Femur (tissue), 1 donor: ENCODE results near the gene SIX1.

ENCODE experiments used
- DNase-seq: peaks from one replicate; pipeline ENCODE4 v3.0.0-alpha.2; 2017

The SIX1 gene

DNA sequence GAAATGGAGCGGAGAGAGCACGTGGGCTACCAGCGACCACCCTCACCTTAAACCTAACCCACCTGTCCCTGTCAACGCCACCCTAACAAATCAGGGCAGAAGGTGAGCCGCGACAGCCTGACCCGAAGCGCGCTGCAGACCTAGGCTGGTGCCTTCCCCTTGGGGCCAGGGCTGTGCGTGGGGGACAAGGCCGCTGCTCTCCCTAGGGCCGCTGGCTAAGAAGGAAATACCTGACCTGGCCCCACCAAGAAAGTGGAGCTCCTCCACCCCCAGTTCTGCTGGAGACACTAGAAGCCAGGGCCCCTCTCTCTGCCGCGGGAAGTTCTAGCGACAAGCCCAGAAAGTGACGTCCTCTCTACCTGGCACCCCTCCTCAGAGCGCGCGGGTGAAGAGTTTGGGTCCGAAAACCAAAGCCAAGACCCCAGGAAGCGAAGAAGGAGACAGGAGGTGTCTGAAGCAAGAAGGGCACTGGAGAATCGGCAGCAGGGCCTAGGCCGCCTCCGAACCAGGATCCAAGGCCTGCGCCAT, 7.5 kb downstream of the SIX1 start:
- DNase-seq, result no peak

DNA sequence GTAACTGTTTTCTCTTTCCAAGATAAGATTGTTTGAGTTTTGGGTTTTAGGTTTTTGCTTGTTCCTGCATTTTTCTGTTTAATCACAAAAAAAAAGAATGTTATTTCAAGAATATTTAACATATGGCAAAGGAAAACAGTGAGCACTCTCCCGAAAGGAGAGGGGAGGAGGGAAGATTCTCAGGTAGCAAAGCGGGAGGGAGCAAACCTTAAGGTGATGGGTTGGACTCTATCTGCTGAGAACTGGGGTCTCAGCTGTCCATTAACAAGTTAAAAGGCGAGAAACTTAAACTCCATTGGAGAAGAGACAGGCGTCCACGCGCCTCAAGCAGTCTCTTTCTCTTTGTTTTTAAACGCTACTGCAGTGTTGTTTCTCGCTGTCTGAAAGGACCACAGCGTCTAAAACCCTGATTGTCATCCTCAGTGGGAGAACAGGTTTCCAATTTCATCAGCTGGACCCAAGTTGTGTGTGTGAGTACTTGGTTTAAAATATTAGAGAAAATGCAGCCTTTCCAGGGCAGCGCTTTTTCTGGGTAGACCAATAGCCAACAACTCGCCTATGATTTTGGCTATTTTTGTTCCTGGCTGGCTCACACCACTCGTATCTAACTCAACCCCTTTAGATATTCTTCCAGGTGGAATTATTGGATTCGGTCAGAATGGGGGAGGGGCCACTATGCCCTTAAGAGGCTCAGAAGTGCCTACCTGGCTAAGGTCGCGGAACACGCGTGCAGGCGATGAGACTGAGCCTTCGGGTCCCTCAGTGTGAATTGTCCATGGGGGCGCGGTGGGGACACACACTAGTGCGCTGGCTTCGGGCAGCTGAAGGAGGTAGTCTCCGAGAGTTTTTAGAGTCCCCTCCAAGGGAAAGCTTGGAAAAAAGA, 8.2 kb downstream of the SIX1 start:
- no peak for DNase-seq

- DNase-seq, result no peak
Measured at GRCh38 chr14:60639674-60640073, 9.6 kb downstream of the SIX1 start.

GRCh38 chr14:60637479-60638315, 11.6 kb downstream of the SIX1 start:
- DNase-seq, result peak; percentile 83

DNA sequence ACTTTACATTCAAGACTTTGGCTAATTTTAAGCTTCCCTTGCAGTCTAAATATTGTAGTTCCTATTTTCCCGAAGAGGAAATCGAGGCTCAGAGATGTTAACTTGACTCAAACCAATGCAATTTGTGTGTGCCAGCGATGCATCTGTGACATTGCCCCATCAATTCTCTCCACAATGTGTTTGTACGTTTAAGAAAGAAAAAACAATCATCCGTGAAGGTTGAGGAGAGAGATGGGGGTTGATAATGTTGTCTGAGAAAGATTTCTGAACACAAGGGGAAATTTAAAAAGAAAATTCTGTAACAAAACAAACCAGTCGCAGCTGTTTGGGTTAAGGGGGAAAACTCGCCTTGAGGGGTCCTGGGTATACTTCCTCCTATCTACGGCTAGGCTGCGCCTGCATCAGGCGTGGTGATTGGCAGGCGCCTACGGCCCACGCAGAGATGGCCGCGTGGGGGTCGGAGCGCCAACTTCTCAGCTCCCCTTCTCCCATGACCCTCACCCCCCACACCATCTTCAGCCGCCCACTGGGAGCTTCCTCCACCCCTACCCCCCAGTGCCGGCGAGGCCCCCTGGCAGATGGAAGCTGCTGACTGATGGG, 12.3 kb downstream of the SIX1 start:
- no peak for DNase-seq

DNA sequence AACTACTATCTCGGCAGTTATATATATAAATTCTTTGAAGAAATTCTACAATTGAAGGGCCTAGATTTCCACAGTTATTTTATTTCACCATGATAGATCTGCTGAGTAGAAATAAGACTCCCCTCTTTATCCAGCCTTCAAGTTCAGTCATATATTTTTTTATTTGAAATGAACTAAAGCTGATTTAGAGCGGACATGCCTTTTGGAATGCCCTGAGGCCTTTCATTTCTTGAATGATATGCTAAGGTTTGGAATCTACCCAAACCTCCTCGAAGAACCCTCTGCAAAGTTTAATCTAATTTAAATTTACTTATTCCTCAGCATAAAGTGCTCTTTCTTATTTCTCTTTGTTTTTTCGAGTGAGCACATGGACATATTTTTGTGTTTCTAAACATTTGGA, 15.1 kb downstream of the SIX1 start:
- no peak for DNase-seq

- no peak for DNase-seq
Measured at GRCh38 chr14:60632777-60633176, 16.5 kb downstream of the SIX1 start.

GRCh38 chr14:60632257-60632656, 17.0 kb downstream of the SIX1 start:
- DNase-seq, result no peak

GRCh38 chr14:60631842-60632241, 17.4 kb downstream of the SIX1 start:
- DNase-seq, result no peak

DNA sequence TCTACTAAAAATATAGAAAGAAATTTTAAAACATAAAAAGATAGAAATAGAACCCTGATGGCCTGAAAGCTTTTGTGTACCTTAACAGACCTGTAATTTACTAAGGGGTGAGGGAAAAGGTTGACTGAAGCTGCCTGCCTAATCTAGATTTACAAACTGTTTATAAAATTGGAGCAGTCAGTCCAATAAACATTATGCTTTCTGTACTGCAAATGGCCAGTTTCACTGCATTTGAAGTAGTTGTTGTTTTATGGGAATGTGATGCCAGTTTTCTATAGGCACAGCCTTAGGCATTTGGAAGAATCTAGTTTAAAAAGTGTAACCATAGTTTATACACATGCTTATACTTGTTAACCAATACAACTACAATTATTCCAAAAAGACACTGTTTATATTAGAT, 19.1 kb downstream of the SIX1 start:
- no peak for DNase-seq

DNA sequence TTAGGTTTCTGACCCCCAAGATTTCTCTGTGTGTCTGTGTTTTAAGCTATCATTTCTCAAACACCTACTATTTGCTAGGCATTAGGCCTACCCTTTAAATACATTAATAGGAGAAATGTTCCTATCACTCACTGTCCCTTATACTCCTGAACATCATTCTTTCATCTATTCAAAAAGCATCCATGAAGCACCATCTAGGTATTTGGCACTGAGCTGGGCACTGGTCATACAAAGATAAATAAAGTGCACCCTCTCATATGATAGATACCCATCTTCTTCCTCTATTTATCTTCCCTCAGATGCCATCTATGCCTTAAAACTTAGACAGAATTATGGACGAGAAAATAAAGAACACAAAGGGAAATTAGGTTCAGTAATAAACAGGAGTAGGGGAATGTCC, 20.4 kb downstream of the SIX1 start:
- no peak for DNase-seq

DNA sequence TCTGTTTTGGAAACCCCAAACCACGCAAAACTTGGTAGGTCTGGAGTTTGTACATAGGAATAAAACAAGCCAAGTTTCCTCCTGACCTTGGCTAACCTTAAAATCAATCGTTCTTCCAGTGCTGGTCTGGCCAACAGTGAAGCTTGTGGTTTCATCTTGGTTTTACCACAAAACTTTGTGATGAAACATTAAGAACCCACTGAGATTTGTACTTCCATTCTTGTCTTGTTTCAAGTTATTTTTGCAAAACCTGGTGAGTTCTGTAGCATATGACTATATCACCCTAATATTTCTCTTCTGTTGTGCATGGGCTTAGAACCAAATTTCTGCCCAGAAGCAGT, 26.4 kb downstream of the SIX1 start:
- DNase-seq, result no peak

DNA sequence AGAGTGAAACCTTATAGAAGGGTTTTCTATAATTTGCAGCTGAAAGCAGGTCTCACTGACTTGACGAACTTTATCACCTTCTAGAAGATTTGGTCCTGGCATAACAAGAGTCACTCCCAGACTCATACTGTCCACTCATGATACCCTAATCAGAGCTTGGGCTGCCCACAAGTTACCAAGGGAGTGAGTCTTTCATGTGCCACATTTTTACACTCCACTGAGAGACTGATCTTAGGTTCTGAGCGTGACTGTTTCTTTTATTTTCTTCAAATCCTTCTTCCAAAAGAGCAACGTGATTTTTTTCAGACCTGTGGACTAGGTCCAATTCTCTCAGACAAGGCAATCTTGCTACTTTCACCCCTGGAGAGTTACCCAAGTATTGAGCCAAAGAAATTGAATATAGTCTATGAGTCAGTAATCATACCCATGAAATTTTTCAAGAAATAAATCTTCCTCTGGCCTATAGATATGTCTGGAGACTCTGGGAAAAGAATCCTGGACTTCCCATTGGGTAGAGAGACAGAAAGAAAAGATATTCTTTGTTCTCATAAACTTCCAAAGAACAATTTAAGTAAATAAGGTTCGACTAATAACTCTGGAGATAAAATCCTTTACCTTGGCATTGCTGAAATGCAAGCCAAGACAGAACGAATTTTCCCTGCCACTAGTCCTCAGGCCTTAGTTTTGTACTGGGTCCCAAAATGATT, 26.9 kb downstream of the SIX1 start:
- no peak for DNase-seq

- no peak for DNase-seq
Measured at GRCh38 chr14:60621386-60621785, 27.9 kb downstream of the SIX1 start.

GRCh38 chr14:60618241-60618640, 31.0 kb downstream of the SIX1 start:
- DNase-seq, result no peak

GRCh38 chr14:60616461-60616959, 32.8 kb downstream of the SIX1 start:
- DNase-seq, result peak; percentile 75

- no peak for DNase-seq
Measured at GRCh38 chr14:60602291-60602690, 47.0 kb downstream of the SIX1 start.

DNA sequence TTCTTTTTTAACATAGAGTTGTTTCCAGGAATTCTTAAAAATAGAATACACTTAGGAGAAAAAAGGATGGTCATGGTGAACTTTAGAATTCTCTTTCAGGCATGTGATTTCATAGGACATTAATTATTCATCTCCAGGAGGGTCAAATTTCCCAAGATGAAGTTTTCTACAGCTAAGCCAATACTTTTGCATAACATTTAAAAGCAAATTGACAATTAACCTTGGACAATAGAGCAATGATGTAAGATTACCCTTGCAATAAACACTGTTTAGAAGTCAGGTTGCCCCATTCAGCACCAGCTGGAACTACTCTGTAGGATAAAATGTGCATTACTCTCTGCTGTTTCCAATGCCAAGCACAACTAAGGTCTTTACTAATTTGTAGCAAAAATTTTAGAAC, 49.5 kb downstream of the SIX1 start:
- DNase-seq, result no peak

- DNase-seq, result no peak
Measured at GRCh38 chr14:60596139-60596538, 53.1 kb downstream of the SIX1 start.

DNA sequence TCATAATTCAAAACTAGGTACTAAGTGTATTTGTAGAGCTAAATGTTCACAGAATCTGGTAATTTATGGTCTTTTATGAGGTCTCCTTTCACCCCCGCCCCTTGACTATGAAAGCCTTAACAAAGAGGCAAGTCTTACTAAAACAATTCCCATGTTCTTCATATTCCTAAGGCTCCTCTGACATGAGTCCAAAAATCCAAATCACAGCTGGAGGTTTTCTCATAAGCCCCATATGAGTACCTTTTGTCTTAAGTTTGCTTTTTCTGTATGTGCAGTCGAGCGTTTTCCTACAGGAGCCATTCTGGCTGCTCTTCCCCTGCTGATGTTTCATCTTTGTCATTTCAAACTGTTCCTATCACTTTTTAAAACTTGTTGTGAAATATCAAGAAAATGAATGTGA, 55.2 kb downstream of the SIX1 start:
- DNase-seq, result no peak
